Upper lobe of right lung (tissue), 1 donor: ENCODE data around the gene CUZD1. TPM values are rescaled to one million over a fixed set of nuclear protein-coding genes. Genes with fewer than 3 reads are reported as not detected.
"Not testable (repeated sequence)": the region's sequence is repeated elsewhere in the genome, so short reads cannot be mapped to it uniquely, and the experiment has no call there.

Experiments used
- ATAC-seq: fragments of 200-7000 bp; cut with Tn5 transposase; one replicate; pipeline ENCODE4 v1.9.1; 2020; ENCODE audit warnings: mild to moderate bottlenecking, moderate library complexity
- DNase-seq: peaks from one replicate; pipeline ENCODE4 v3.0.0-alpha.2; 2020
- H3K27ac ChIP-seq: fragments of 200-600 bp; one replicate; pipeline ENCODE4 v1.8.0; 2022
- H3K27me3 ChIP-seq: fragments of 200-600 bp; one replicate; pipeline ENCODE4 v1.8.0; 2022; ENCODE audit warnings: mild to moderate bottlenecking
- H3K36me3 ChIP-seq: fragments of 200-600 bp; one replicate; pipeline ENCODE4 v1.8.0; 2022
- H3K4me1 ChIP-seq: fragments of 200-600 bp; one replicate; pipeline ENCODE4 v1.8.0; 2022
- H3K4me3 ChIP-seq: fragments of 200-600 bp; one replicate; pipeline ENCODE4 v1.8.0; 2022; ENCODE audit warnings: mild to moderate bottlenecking
- H3K9me3 ChIP-seq: fragments of 200-600 bp; one replicate; pipeline ENCODE4 v1.8.0; 2022
- CTCF ChIP-seq: fragments of 200-600 bp; IDR thresholded peaks from one replicate; pipeline ENCODE4 v1.8.0; 2022; ENCODE audit warnings: antibody characterized with exemption
- intact Hi-C: fragments of 100-400 bp; cut with DNase I; formaldehyde crosslinking; loops from one replicate; pipeline ENCODE4 v1.11.0; 2022
- total RNA-seq: library from RNA; stranded (reverse); fragmentation: NEBNext Ultra II Directional; extraction: Animal tissue kit (Norgen Biotek cat#: 25700); gene quantifications from one replicate; pipeline ENCODE4 v1.2.1, GENCODE V29; 2021
- donor health status: DM: no; HTN: yes; CAD: no; lungs with severe emphysema.

Gene CUZD1
- total RNA-seq, 1 donor from 2014 or later, result 0.78 TPM

- intact Hi-C loops, result no loop called here
- DNase-seq, result no peak
- no peak for ATAC-seq
These were observed 19.2 kb upstream of the CUZD1 start for GRCh38 chr10:122864901-122865300.

GRCh38 chr10:122864194-122864592 is 18.5 kb upstream of the CUZD1 start:
- intact Hi-C loops, result no loop called here
- H3K27me3 ChIP-seq, result no peaks in the 10 kb centered on the region
- no peak overlapping the region for H3K4me3 ChIP-seq
- ATAC-seq, result no peak
- H3K9me3 ChIP-seq, result no peaks in the 10 kb centered on the region
- no peak for DNase-seq
- no peak for TF ChIP-seq CTCF
- H3K36me3 ChIP-seq, result no peaks in the 10 kb centered on the region
- H3K27ac ChIP-seq, result no peak overlapping the region
- H3K4me1 ChIP-seq, result no peaks in the 10 kb centered on the region

More at GRCh38 chr10:122864901-122865300, 19.2 kb upstream of the CUZD1 start:
- Histone ChIP-seq H3K27me3 (no peaks in the 10 kb centered on the region), H3K9me3 (no peaks in the 10 kb centered on the region), H3K4me1 (no peaks in the 10 kb centered on the region), H3K36me3 (no peaks in the 10 kb centered on the region), H3K27ac (no peak overlapping the region), H3K4me3 (no peak overlapping the region)
- TF ChIP-seq CTCF, result no peak

GRCh38 chr10:122863216-122864193 is 17.8 kb upstream of the CUZD1 start:
- H3K9me3 ChIP-seq, result no peaks in the 10 kb centered on the region
- no peak overlapping the region for H3K4me3 ChIP-seq
- H3K4me1 ChIP-seq, result no peaks in the 10 kb centered on the region
- H3K27ac ChIP-seq, result no peak overlapping the region
- no peak for ATAC-seq
- no peaks in the 10 kb centered on the region for H3K36me3 ChIP-seq
- intact Hi-C loops, result no loop called here
- no peak for TF ChIP-seq CTCF
- no peaks in the 10 kb centered on the region for H3K27me3 ChIP-seq
- DNase-seq, result no peak

GRCh38 chr10:122861711-122862161 is 16.1 kb upstream of the CUZD1 start:
- Histone ChIP-seq H3K36me3 (no peaks in the 10 kb centered on the region), H3K4me3 (no peak overlapping the region), H3K27ac (no peak overlapping the region), H3K4me1 (no peaks in the 10 kb centered on the region), H3K27me3 (no peaks in the 10 kb centered on the region), H3K9me3 (no peaks in the 10 kb centered on the region)
- DNase-seq, result no peak
- no peak for TF ChIP-seq CTCF
- ATAC-seq, result no peak
- intact Hi-C loops, result no loop called here

- Histone ChIP-seq H3K27ac (no peak overlapping the region), H3K9me3 (no peaks in the 10 kb centered on the region), H3K4me1 (no peaks in the 10 kb centered on the region), H3K36me3 (no peaks in the 10 kb centered on the region), H3K27me3 (no peaks in the 10 kb centered on the region), H3K4me3 (no peak overlapping the region)
- TF ChIP-seq CTCF, result no peak
- DNase-seq (no peak), ATAC-seq (no peak)
- intact Hi-C loops, result no loop called here
These were observed 13.9 kb upstream of the CUZD1 start for GRCh38 chr10:122859527-122859926.

GRCh38 chr10:122858042-122858441 is 12.4 kb upstream of the CUZD1 start:
- H3K9me3 ChIP-seq, DNase-seq, H3K36me3 ChIP-seq, H3K27ac ChIP-seq, H3K27me3 ChIP-seq, intact Hi-C loops, H3K4me3 ChIP-seq, H3K4me1 ChIP-seq, ATAC-seq: not testable (repeated sequence)
